Activated B cell treated with CpG ODN at 0.5 μM for 24 hours (primary cell): Measurements from ENCODE around the gene FAAP20. TPM values are rescaled to one million over a fixed set of nuclear protein-coding genes. Genes with fewer than 3 reads are reported as not detected.

Experiments
- ATAC-seq: fragments of 200-7000 bp; cut with Tn5 transposase; one replicate; pipeline ENCODE4 v1.10.0; 2021; ENCODE audit warnings: low read depth, mild to moderate bottlenecking, moderate library complexity
- CTCF ChIA-PET: fragments of 350-600 bp; sonication (Branson Sonifier 250); formaldehyde crosslinking; loops from one replicate; lab custom pipeline; 2021; ENCODE audit warnings: antibody characterized with exemption; lab: Charles Lee
- POLR2A ChIA-PET: fragments of 350-600 bp; sonication (Branson Sonifier 250); formaldehyde crosslinking; loops from one replicate; lab custom pipeline; 2021; ENCODE audit warnings: antibody characterized with exemption; lab: Charles Lee
- DNase-seq: peaks from one replicate; pipeline ENCODE4 v3.0.0; 2022
- H3K27ac Mint-ChIP-seq: one replicate; pipeline ENCODE4 v1.8.0; 2020; ENCODE audit warnings: mixed read lengths
- H3K27me3 Mint-ChIP-seq: one replicate; pipeline ENCODE4 v1.8.0; 2021; ENCODE audit warnings: mixed read lengths
- H3K36me3 Mint-ChIP-seq: one replicate; pipeline ENCODE4 v1.8.0; 2021; ENCODE audit warnings: low read depth, mixed read lengths
- H3K4me1 Mint-ChIP-seq: one replicate; pipeline ENCODE4 v1.8.0; 2021; ENCODE audit warnings: mixed read lengths
- H3K4me3 Mint-ChIP-seq: one replicate; pipeline ENCODE4 v1.8.0; 2020; ENCODE audit warnings: mild to moderate bottlenecking, mixed read lengths
- H3K9me3 Mint-ChIP-seq: one replicate; pipeline ENCODE4 v1.8.0; 2020; ENCODE audit warnings: mixed read lengths
- CTCF ChIP-seq: fragments of 200-600 bp; IDR thresholded peaks from one replicate; pipeline ENCODE4 v1.8.0; 2022; ENCODE audit warnings: antibody characterized with exemption, mild to moderate bottlenecking
- intact Hi-C: fragments of 100-400 bp; cut with micrococcal nuclease; formaldehyde crosslinking; loops from one replicate; pipeline ENCODE4 v1.15.1; 2024
- total RNA-seq: library from RNA; stranded (reverse); gene quantifications from 2 replicates; pipeline ENCODE4 v1.2.3, GENCODE V29; 2022

FAAP20 gene
- total RNA-seq, 1 donor from 2014 or later = 73.7 TPM

GRCh38 chr1:2233468-2233867 is 38.9 kb upstream of the FAAP20 start:
- ChIA-PET POLR2A (interaction anchor here (0.7 to 3.4 kb wide), 8 partner anchors 9 to 82 kb away, joined by 3 to 39 read pairs (median 8); no protein-coding TSS in a partner anchor), CTCF (interaction anchor here (0.9 to 1.9 kb wide), 2 partner anchors 78 to 147 kb away, joined by 3 to 6 read pairs; no protein-coding TSS in a partner anchor)
- H3K4me1 Mint-ChIP-seq = peaks cover 86% of the 10 kb centered on the region
- intact Hi-C loops = no loop called here
- H3K9me3 Mint-ChIP-seq = no peaks in the 10 kb centered on the region
- no peak for TF ChIP-seq CTCF
- DNase-seq (no peak), ATAC-seq (no peak)
- no peaks in the 10 kb centered on the region for H3K27me3 Mint-ChIP-seq
- peak overlapping the region; percentile 53 for H3K4me3 Mint-ChIP-seq
- peak overlapping the region; percentile 91 for H3K27ac Mint-ChIP-seq
- peaks cover 11% of the 10 kb centered on the region for H3K36me3 Mint-ChIP-seq

GRCh38 chr1:2232916-2233438 is 38.4 kb upstream of the FAAP20 start:
- H3K27ac Mint-ChIP-seq = peak overlapping the region; percentile 91
- CTCF ChIA-PET = no interaction called here
- H3K9me3 Mint-ChIP-seq = no peaks in the 10 kb centered on the region
- H3K4me1 Mint-ChIP-seq = peaks cover 86% of the 10 kb centered on the region
- peak overlapping the region; percentile 53 for H3K4me3 Mint-ChIP-seq
- TF ChIP-seq CTCF = no peak
- H3K36me3 Mint-ChIP-seq = peaks cover 11% of the 10 kb centered on the region
- H3K27me3 Mint-ChIP-seq = no peaks in the 10 kb centered on the region
- no peak for ATAC-seq
- POLR2A ChIA-PET = interaction anchor here (0.7 to 3.4 kb wide), 2 partner anchors 59 to 68 kb away, joined by 3 to 39 read pairs; no protein-coding TSS in a partner anchor
- intact Hi-C loops = no loop called here
- DNase-seq = no peak

DNA sequence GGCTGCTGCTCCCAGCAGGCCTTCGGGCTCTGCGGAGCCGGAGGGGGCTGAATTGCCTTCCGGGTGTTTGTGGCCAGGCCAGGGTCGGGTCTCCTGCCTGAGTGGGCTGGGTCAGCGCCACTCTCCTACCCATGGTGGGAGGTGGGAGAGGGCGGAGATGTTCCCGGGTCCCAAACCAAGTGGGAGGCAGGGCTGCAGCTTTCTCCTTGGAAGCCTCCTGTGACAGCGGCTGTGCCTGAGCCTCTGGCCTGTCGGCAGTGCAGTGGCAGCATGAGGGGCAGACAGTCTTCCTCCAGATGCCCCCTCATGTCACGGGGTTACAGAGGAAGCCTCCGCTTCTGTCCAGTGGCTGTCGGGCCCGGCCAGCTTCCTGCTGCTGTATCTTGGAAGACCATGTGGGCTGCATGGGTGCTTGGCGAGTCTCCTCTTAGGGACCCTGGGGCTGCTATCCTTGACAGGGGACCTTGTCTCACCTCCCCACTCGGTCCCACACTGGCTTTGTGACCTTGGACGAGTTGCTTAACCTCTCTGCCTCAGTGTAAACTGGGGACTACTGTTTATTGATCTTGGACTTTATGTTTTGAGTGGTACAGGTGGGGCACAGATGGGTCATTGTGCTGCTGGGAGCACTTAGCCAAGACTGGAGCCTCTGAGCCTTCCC is 37.8 kb upstream of the FAAP20 start:
- DNase-seq (no peak), ATAC-seq (no peak)
- peaks cover 11% of the 10 kb centered on the region for H3K36me3 Mint-ChIP-seq
- no peaks in the 10 kb centered on the region for H3K27me3 Mint-ChIP-seq
- CTCF ChIA-PET = interaction anchor here (1.0 kb wide), 1 partner anchor 38 kb away, joined by 3 read pairs; the partner anchor contains the start of gene FAAP20
- H3K9me3 Mint-ChIP-seq = no peaks in the 10 kb centered on the region
- intact Hi-C loops = no loop called here
- peaks cover 83% of the 10 kb centered on the region for H3K4me1 Mint-ChIP-seq
- POLR2A ChIA-PET = interaction anchor here (1.0 to 4.3 kb wide), 3 partner anchors 68 to 82 kb away, joined by 4 to 46 read pairs (median 39); no protein-coding TSS in a partner anchor
- H3K27ac Mint-ChIP-seq = peak overlapping the region; percentile 82
- peak overlapping the region; percentile 95 for H3K4me3 Mint-ChIP-seq
- TF ChIP-seq CTCF = no peak

GRCh38 chr1:2231532-2232254 is 37.1 kb upstream of the FAAP20 start:
- H3K27me3 Mint-ChIP-seq = no peaks in the 10 kb centered on the region
- TF ChIP-seq CTCF = no peak
- peaks cover 11% of the 10 kb centered on the region for H3K36me3 Mint-ChIP-seq
- DNase-seq (no peak), ATAC-seq (no peak)
- peak overlapping the region; percentile 95 for H3K4me3 Mint-ChIP-seq
- CTCF ChIA-PET = interaction anchor here (1.0 kb wide), 1 partner anchor 37 kb away, joined by 3 read pairs; the partner anchor contains the start of gene FAAP20
- peak overlapping the region; percentile 82 for H3K27ac Mint-ChIP-seq
- peaks cover 76% of the 10 kb centered on the region for H3K4me1 Mint-ChIP-seq
- POLR2A ChIA-PET = interaction anchor here (1.0 to 4.3 kb wide), 5 partner anchors 25 to 325 kb away, joined by 3 to 46 read pairs (median 3); partner anchors contain the start of gene TNFRSF14
- H3K9me3 Mint-ChIP-seq = no peaks in the 10 kb centered on the region
- intact Hi-C loops = no loop called here
